Measurements from ENCODE around the gene BRD7.

- no peak for TF ChIP-seq REST (IDR thresholded peaks at IDR 0.05; ENCODE audit: insufficient read depth in 1 of 2, low read depth in 2 of 2, low read length in 1 of 2)
- TF ChIP-seq SIN3A (IDR thresholded peaks at IDR 0.05; ENCODE audit: borderline replicate concordance, insufficient read depth, low read depth, low read length): no peak
Measured at GRCh38 chr16:50396761-50397535, 28.2 kb upstream of the BRD7 start.
